ENCODE measurements around the gene RUFY4.

RUFY4 gene

DNA sequence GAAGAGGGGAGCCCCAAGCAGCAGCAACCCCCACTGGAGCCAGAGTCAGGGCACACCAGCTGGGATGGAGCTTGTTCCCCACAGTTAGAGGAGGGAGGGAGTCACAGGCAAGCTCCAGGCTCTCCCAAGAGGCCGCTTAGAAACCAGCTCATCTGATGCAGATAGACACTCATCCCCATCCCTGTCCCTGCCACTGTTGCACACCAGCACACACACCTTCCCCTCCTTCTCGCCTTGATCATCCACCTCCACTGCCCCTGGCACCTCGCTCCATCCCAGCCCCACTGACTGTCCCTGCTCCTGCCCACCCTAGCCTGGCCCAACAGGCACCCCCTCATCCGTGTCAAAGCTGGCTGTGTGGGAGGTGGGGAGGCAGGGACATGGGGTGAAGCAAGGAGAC, 1.5 kb upstream of the RUFY4 start:
- no peak overlapping the region for H3K4me3 ChIP-seq (replicated peaks; ENCODE audit: low read depth, low read length)
- no peaks in the 10 kb centered on the region for H3K36me3 ChIP-seq (ENCODE audit: control insufficient read depth, insufficient read depth, low read length)
- TF ChIP-seq, protein P1, sequence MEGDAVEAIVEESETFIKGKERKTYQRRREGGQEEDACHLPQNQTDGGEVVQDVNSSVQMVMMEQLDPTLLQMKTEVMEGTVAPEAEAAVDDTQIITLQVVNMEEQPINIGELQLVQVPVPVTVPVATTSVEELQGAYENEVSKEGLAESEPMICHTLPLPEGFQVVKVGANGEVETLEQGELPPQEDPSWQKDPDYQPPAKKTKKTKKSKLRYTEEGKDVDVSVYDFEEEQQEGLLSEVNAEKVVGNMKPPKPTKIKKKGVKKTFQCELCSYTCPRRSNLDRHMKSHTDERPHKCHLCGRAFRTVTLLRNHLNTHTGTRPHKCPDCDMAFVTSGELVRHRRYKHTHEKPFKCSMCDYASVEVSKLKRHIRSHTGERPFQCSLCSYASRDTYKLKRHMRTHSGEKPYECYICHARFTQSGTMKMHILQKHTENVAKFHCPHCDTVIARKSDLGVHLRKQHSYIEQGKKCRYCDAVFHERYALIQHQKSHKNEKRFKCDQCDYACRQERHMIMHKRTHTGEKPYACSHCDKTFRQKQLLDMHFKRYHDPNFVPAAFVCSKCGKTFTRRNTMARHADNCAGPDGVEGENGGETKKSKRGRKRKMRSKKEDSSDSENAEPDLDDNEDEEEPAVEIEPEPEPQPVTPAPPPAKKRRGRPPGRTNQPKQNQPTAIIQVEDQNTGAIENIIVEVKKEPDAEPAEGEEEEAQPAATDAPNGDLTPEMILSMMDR (IDR thresholded peaks at IDR 0.05; ENCODE audit: insufficient read depth, low read length, poor library complexity, severe bottlenecking), result no peak
- H3K27me3 ChIP-seq (replicated peaks; ENCODE audit: control insufficient read depth, insufficient read depth, low read length), result no peaks in the 10 kb centered on the region; the same call in 1 of the 2 replicates
- no peak for DNase-seq (ENCODE audit: extremely low read depth, insufficient read length)

DNA sequence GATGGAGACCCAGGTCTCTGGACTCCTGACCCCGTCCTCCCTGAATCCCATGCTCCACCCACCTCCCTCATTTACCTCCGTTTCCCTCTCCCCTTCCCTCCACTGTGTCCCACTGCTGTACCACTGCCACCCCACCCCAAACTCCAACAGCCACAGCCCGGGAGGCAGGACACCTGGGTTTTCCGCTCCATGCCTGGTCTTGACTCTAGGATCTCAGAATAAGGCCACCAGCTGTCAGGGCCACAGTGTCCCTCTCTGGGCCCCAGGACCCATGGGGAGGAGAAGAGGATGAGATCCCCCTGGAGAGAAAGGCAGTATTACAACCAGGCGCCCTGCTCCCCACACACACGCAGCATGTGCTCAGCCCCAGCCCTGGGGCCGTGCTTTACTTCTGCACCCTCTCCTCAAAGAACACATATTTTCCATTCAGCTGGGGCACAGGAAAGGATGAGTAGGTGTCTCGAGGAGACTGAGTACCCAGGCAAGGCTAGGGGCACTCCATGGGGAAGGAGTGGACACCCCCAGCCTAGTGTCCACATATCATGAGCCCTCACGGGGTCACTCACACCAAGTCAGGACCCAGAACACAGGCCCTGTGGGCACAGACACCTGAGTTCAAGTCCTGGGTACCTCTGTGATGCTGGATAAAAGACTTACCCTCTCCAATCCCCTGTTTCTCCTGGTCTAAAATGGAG, 700 bp downstream of the RUFY4 start:
- Histone ChIP-seq H3K36me3 (ENCODE audit: control insufficient read depth, insufficient read depth, low read length) (no peaks in the 10 kb centered on the region), H3K4me3 (replicated peaks; ENCODE audit: low read depth, low read length) (no peak overlapping the region), H3K27me3 (replicated peaks; ENCODE audit: control insufficient read depth, insufficient read depth, low read length) (no peaks in the 10 kb centered on the region; the same call in 1 of the 2 replicates)
- no peak for DNase-seq (ENCODE audit: extremely low read depth, insufficient read length)
- TF ChIP-seq, protein P1 (IDR thresholded peaks at IDR 0.05; ENCODE audit: insufficient read depth, low read length, poor library complexity, severe bottlenecking), result no peak

DNA sequence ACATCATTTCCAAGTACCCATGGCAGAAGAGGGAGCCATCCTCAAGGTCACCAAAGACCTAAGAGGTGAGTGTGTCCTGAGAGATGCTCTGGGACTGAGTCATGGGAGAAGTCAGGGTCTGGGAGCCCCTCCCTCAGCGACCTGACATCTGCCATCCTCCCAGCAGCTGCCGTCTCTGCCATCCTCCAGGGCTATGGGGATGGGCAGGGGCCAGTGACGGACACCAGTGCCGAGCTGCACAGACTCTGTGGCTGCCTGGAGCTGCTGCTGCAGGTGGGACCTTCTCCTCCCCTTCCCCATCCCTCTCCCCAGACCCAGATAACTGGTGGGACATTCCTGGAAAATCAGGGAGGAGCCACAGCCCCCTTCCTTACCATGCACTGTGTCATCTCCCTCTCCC, 1.5 kb downstream of the RUFY4 start:
- Histone ChIP-seq H3K27me3 (replicated peaks; ENCODE audit: control insufficient read depth, insufficient read depth, low read length) (no peaks in the 10 kb centered on the region; the same call in 1 of the 2 replicates), H3K36me3 (ENCODE audit: control insufficient read depth, insufficient read depth, low read length) (no peaks in the 10 kb centered on the region), H3K4me3 (replicated peaks; ENCODE audit: low read depth, low read length) (no peak overlapping the region)
- TF ChIP-seq, protein P1 (IDR thresholded peaks at IDR 0.05; ENCODE audit: insufficient read depth, low read length, poor library complexity, severe bottlenecking), result no peak
- DNase-seq (ENCODE audit: extremely low read depth, insufficient read length), result no peak

DNA sequence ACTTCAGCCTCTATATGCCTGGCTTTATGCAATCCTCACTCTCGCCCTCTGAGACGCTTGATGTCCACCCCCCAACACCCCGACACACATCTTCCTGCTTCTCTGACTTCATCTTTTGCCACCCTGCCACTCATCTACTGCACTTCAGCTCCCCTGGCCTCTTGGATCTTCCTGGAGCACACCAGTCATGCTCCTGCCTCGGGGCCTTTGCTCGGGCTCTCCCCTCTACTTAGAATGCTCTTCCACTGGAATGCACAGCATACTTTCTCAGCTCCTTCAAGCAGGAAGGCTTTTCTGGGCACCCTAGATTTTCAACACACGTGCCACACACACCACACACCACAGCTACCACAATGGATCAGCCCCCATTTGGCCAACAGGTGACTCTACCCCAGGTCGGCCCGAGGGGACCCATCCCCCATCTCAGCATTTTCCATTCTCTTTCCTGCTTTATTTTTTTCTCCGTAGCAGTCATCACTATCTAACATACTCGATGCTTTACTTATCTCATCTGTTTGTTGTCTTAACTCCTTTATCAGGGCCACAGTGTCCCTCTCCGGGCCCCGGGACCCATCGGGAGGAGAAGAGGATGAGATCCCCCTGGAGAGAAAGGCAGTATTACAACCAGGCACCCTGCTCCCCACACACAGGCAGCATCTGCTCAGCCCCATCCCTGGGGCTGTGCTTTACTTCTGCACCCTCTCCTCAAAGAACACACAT, 2.3 kb downstream of the RUFY4 start:
- no peak overlapping the region for H3K4me3 ChIP-seq (replicated peaks; ENCODE audit: low read depth, low read length)
- TF ChIP-seq, protein P1 (IDR thresholded peaks at IDR 0.05; ENCODE audit: insufficient read depth, low read length, poor library complexity, severe bottlenecking), result no peak
- H3K36me3 ChIP-seq (ENCODE audit: control insufficient read depth, insufficient read depth, low read length), result no peaks in the 10 kb centered on the region
- no peak for DNase-seq (ENCODE audit: extremely low read depth, insufficient read length)
- H3K27me3 ChIP-seq (replicated peaks; ENCODE audit: control insufficient read depth, insufficient read depth, low read length), result no peaks in the 10 kb centered on the region; the same call in 1 of the 2 replicates

DNA sequence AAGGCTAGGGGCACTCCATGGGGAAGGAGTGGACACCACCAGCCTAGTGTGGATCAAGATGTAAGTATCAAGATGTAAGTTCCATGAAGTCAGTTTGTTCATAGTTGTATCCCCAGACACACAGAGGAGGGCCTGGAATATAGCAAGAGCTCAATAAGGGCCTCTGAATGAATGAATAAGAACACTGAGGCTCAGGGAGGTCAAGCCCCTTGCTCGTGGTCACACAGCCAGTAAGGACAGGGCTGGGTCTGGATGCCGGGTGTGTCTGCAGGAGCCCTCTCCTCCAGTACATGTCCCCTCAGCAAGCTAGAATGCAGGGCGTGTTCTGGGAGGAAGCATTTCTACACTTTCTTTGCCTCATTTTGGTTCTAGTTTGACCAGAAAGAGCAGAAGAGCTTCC, 2.9 kb downstream of the RUFY4 start:
- TF ChIP-seq, protein P1 (IDR thresholded peaks at IDR 0.05; ENCODE audit: insufficient read depth, low read length, poor library complexity, severe bottlenecking), result no peak
- Histone ChIP-seq H3K36me3 (ENCODE audit: control insufficient read depth, insufficient read depth, low read length) (no peaks in the 10 kb centered on the region), H3K27me3 (replicated peaks; ENCODE audit: control insufficient read depth, insufficient read depth, low read length) (no peaks in the 10 kb centered on the region; the same call in 1 of the 2 replicates), H3K4me3 (replicated peaks; ENCODE audit: low read depth, low read length) (no peak overlapping the region)
- no peak for DNase-seq (ENCODE audit: extremely low read depth, insufficient read length)
